ENCODE results near the gene KRT5. TPM values are rescaled to one million over a fixed set of nuclear protein-coding genes. Genes with fewer than 3 reads are reported as not detected.

KRT5 gene
- total RNA-seq, 1 experiment from 2014 or later: 89.7 TPM

- Histone ChIP-seq H3K4me1 (replicated peaks; ENCODE audit: insufficient read depth) (peaks cover 22% of the 10 kb centered on the region), H3K4me2 (no peak overlapping the region), H3K27ac (no peak overlapping the region), H3K36me3 (ENCODE audit: low read depth) (no peaks in the 10 kb centered on the region), H3K4me3 (no peak overlapping the region), H4K20me1 (ENCODE audit: insufficient read depth) (no peaks in the 10 kb centered on the region), H3K27me3 (ENCODE audit: insufficient read depth, low read depth) (no peaks in the 10 kb centered on the region), H3K79me2 (ENCODE audit: low read depth) (no peaks in the 10 kb centered on the region), H3K9me3 (ENCODE audit: insufficient read depth, low read depth) (no peaks in the 10 kb centered on the region), H3K9me2 (ENCODE audit: insufficient read depth) (no peaks in the 10 kb centered on the region), H2AFZ (no peak overlapping the region), H3F3A (ENCODE audit: insufficient read depth, low read depth) (peaks cover 7% of the 10 kb centered on the region; the same call in 1 of the 2 replicates)
- BruUV-seq (replicated peaks): no TSS peak
- intact Hi-C loops (cut with micrococcal nuclease; ENCODE audit: unreplicated experiment): no loop called here
- no peak for DNase-seq
- TF ChIP-seq, protein P1, sequence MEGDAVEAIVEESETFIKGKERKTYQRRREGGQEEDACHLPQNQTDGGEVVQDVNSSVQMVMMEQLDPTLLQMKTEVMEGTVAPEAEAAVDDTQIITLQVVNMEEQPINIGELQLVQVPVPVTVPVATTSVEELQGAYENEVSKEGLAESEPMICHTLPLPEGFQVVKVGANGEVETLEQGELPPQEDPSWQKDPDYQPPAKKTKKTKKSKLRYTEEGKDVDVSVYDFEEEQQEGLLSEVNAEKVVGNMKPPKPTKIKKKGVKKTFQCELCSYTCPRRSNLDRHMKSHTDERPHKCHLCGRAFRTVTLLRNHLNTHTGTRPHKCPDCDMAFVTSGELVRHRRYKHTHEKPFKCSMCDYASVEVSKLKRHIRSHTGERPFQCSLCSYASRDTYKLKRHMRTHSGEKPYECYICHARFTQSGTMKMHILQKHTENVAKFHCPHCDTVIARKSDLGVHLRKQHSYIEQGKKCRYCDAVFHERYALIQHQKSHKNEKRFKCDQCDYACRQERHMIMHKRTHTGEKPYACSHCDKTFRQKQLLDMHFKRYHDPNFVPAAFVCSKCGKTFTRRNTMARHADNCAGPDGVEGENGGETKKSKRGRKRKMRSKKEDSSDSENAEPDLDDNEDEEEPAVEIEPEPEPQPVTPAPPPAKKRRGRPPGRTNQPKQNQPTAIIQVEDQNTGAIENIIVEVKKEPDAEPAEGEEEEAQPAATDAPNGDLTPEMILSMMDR (conservative IDR thresholded peaks at IDR 0.05): no peak
- TF ChIP-seq EZH2 (IDR thresholded peaks at IDR 0.05; ENCODE audit: low read depth): no peak
- ChIA-PET CTCF (no interaction called here), POLR2A (ENCODE audit: unreplicated experiment) (no interaction called here)
Measured at GRCh38 chr12:52535574-52535973, 15.4 kb upstream of the KRT5 start.

DNA sequence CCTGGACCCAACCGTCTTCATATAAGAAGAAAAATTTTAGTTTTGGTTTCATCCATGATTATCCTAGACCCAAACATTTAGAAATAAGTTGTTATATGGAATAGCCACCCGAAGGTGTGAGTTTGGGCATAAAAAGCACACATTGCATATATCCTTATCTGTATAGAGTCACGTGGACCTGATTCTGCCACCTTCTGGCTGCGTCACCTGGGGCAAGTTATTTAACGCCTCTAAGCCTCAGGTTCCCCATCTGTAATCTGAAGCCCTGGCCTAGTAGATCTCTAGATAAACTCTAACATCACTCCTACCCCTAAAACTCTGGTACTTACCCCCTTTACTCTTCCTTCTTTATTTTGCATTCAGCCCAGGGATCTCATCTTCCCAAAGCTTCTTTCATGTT lies 14.3 kb upstream of the KRT5 start:
- Histone ChIP-seq H4K20me1 (ENCODE audit: insufficient read depth) (no peaks in the 10 kb centered on the region), H3K27me3 (ENCODE audit: insufficient read depth, low read depth) (no peaks in the 10 kb centered on the region), H3K4me1 (replicated peaks; ENCODE audit: insufficient read depth) (peaks cover 15% of the 10 kb centered on the region), H3K27ac (no peak overlapping the region), H3K9me2 (ENCODE audit: insufficient read depth) (no peaks in the 10 kb centered on the region), H3K36me3 (ENCODE audit: low read depth) (no peaks in the 10 kb centered on the region), H3K4me3 (no peak overlapping the region), H3K9me3 (ENCODE audit: insufficient read depth, low read depth) (no peaks in the 10 kb centered on the region), H3F3A (ENCODE audit: insufficient read depth, low read depth) (peaks cover 4% of the 10 kb centered on the region; the same call in 1 of the 2 replicates), H2AFZ (no peak overlapping the region), H3K79me2 (ENCODE audit: low read depth) (no peaks in the 10 kb centered on the region), H3K4me2 (no peak overlapping the region)
- CTCF ChIA-PET: no interaction called here
- intact Hi-C loops (cut with micrococcal nuclease; ENCODE audit: unreplicated experiment): no loop called here
- POLR2A ChIA-PET (ENCODE audit: unreplicated experiment): no interaction called here
- BruUV-seq (replicated peaks): no TSS peak
- no peak for DNase-seq
- no peak for TF ChIP-seq EZH2 (IDR thresholded peaks at IDR 0.05; ENCODE audit: low read depth)
- TF ChIP-seq, protein P1 (conservative IDR thresholded peaks at IDR 0.05): no peak

DNA sequence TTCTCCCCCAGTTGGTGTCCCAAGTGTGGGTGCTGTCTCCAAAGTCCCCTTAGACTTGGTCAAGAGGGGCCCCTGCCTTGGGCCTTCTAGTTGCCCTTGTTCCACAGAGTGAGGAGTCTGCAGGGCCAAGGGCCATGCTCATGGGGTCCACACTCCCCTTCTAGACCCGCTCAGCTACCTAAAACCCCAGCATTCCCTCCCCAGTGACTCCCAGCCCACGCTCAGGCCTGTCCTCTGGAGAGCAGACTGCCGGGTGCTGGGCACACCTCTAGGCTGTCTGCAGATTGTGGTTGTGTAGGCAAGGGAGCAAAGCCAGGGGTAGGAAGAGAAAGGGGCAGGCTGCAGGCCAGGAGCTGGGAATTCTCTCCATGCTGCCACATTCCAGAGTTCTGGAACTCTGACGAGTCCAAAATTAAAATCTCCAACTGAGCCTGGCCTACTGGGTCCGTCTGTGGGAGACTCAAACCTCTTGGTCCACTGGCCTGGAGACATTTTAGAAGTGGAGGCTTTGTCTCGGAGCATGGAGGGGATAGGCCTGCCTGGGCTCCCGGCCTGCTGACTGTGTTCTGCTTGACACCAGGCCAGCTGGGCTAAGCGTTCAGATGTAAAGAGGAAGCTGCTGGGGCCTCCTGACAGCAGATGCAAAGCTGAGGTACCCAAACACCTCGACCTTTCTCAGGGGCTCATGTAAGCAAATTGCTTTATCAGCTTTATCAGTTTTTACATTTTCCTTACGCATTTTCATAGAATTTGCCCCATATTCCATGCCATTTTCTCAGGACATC lies 13.7 kb upstream of the KRT5 start:
- H3K79me2 ChIP-seq (ENCODE audit: low read depth): no peaks in the 10 kb centered on the region
- no peak overlapping the region for H3K4me3 ChIP-seq
- H3K27me3 ChIP-seq (ENCODE audit: insufficient read depth, low read depth): no peaks in the 10 kb centered on the region
- H3K9me3 ChIP-seq (ENCODE audit: insufficient read depth, low read depth): no peaks in the 10 kb centered on the region
- no peaks in the 10 kb centered on the region for H3F3A ChIP-seq (ENCODE audit: insufficient read depth, low read depth)
- no peaks in the 10 kb centered on the region for H3K9me2 ChIP-seq (ENCODE audit: insufficient read depth)
- intact Hi-C loops (cut with micrococcal nuclease; ENCODE audit: unreplicated experiment): no loop called here
- H2AFZ ChIP-seq: no peak overlapping the region
- no TSS peak for BruUV-seq (replicated peaks)
- peak in 1 of 2 experiments; percentile 26 for DNase-seq
- CTCF ChIA-PET: no interaction called here
- POLR2A ChIA-PET (ENCODE audit: unreplicated experiment): no interaction called here
- no peaks in the 10 kb centered on the region for H4K20me1 ChIP-seq (ENCODE audit: insufficient read depth)
- H3K27ac ChIP-seq: no peak overlapping the region
- no peak overlapping the region for H3K4me2 ChIP-seq
- H3K36me3 ChIP-seq (ENCODE audit: low read depth): no peaks in the 10 kb centered on the region
- H3K4me1 ChIP-seq (replicated peaks; ENCODE audit: insufficient read depth): peaks cover 9% of the 10 kb centered on the region
- TF ChIP-seq, protein P1 (conservative IDR thresholded peaks at IDR 0.05): no peak
- TF ChIP-seq EZH2 (IDR thresholded peaks at IDR 0.05; ENCODE audit: low read depth): no peak

Measured in PC-9 (cell line).